Fibroblast of the conjunctiva (primary cell): ENCODE measurements around the gene PPIL4.
A peak's percentile ranks its signal among the peaks of the same experiment; 100 is the strongest.

Source experiments
- DNase-seq: peaks from one replicate; pipeline ENCODE4 v3.0.0-alpha.2; 2010; ENCODE audit warnings: low read depth

The PPIL4 gene, protein sequence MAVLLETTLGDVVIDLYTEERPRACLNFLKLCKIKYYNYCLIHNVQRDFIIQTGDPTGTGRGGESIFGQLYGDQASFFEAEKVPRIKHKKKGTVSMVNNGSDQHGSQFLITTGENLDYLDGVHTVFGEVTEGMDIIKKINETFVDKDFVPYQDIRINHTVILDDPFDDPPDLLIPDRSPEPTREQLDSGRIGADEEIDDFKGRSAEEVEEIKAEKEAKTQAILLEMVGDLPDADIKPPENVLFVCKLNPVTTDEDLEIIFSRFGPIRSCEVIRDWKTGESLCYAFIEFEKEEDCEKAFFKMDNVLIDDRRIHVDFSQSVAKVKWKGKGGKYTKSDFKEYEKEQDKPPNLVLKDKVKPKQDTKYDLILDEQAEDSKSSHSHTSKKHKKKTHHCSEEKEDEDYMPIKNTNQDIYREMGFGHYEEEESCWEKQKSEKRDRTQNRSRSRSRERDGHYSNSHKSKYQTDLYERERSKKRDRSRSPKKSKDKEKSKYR

GRCh38 chr6:149545754-149546471 is at the start of gene PPIL4:
TSS of gene PPIL4 (minus strand) at chr6:149546043. CDS start at chr6:149546005, 38 bp downstream.
- peak; percentile 92 for DNase-seq

GRCh38 chr6:149593408-149593807 is 47.6 kb upstream of the PPIL4 start:
- no peak for DNase-seq

- no peak for DNase-seq
Measured at GRCh38 chr6:149592983-149593382, 47.1 kb upstream of the PPIL4 start.

DNA sequence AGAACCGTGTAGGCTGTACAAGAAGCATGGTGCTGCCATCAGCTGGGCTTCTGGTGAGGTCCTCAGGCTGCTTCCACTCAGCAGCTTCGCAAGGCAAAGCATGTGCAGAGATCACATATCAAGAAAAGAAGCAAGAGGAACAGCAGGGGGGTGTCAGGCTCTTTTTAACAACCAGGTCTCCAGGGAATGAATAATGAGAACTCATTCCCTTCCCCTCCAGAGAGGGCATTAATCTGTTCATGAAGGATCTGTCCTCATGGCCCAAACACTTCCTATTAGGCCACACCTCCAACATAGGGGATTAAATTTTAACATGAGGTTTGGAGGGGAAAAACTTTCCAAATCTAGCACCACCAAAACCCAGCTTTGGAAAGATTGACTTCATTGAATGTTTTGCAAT is 40.3 kb upstream of the PPIL4 start:
- DNase-seq = no peak

- no peak for DNase-seq
Measured at GRCh38 chr6:149581349-149581748, 35.5 kb upstream of the PPIL4 start.

- no peak for DNase-seq
Measured at GRCh38 chr6:149580880-149581279, 35.0 kb upstream of the PPIL4 start.

DNA sequence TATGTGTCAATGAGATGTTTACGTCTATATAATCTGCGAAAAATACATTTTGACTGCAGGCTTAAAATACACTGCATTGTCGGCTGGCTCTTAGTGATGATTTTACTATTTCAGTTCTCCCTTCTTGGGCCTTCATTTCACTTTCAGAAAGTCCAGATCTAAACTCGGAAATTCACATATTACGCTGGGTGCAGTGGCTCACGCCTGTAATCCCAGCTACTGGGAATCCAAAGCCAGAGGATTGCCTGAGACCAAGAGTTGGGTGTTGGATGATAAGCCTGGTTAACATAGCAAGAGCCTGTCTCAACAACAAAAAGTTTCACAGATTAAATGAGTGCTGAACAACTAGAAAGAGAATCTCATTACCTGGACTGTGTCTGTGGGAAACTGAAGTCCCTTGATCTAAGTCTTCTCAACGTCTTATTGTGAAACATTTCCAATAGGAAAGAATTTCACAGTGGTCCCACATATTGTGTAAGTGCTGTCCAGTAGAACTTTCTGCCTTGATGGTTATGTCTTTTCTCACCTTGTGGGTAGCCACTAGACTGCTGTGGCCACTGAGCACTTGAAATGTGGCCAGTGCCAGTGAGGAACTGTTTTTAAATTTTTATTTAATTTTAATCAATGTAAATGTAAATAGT is 22.2 kb upstream of the PPIL4 start:
- no peak for DNase-seq

GRCh38 chr6:149567194-149567586 is 21.3 kb upstream of the PPIL4 start:
- DNase-seq = no peak

DNA sequence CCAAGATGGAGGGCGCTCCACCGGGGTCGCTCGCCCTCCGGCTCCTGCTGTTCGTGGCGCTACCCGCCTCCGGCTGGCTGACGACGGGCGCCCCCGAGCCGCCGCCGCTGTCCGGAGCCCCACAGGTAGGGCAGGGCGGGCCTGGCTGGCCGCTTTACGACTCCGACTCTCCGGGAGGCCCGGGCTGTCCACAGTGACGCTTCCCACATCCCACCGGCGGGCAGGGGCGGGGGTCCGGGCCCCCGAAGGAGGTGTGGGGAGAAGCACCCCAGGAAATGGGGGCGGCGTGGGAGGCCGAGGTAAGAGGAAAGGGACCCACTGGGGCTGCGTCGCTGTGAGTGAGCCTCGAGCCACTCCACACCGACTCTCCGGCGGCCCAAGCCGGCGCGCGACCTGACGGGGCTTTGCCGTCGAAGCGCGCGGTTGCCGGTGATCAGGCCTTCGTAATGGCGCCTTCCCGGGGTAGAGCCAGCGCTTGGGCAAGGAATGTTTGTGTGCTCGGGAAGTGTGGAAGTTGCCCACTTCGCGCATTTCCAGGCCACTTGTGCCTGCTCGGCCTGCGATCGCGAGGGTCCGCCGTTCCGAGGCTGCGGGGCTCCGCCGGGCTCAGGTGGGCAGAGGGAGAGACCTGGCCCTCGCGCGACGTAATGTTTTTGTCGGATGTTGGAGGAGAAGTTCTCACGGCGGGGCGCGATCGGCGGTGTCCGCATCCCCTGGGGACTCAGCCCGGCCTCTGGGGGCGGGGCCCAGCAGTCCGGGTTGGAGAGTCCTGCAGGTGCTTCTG is 20.8 kb upstream of the PPIL4 start:
- no peak for DNase-seq

DNA sequence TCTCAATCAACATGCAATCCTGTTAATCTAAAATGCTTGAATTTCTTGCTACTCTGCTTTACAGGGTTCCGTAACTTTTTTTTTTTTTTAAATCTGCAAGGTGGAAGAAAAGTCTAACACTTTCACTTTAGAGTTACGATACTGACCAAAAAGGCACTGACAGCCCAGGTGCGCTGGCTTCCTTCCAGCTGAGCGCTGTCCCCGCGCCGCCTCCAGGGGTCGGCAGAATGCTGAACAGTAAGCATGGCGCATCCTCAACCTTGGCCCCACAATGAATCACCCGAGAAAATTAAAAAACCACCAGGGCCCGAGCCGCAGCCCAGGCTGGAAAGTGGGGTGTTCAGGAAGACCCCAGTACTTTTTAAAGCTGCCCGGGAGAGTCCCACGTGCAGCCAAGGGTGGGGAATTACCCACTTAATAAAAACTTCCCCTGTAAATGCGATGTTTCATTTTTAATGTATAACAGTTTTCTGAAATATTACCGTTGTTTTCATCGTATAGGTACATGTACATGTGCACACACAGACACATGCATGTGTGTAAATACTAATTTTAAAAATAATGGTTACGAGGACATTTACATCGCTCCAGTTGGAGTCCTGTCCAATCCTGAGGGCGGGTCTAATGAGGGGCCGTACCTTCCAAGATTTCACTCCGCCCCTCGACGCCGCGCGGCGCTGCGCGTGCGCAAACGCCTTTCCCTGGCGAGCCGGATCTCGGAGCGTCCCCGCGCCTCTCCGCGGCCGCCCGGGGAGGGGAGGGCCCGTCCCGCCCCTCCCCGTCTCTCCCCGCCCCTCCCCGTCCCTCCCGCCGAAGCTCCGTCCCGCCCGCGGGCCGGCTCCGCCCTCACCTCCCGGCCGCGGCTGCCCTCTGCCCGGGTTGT is 19.9 kb upstream of the PPIL4 start, which contains the start of gene GINM1:
Gene GINM1, plus strand, starts transcription at position 849 of the 883 bp plus-strand sequence. CDS start 40 bp downstream, outside the sequence.
- peak; percentile 90 for DNase-seq

- no peak for DNase-seq
Measured at GRCh38 chr6:149563928-149564325, 18.1 kb upstream of the PPIL4 start.

DNA sequence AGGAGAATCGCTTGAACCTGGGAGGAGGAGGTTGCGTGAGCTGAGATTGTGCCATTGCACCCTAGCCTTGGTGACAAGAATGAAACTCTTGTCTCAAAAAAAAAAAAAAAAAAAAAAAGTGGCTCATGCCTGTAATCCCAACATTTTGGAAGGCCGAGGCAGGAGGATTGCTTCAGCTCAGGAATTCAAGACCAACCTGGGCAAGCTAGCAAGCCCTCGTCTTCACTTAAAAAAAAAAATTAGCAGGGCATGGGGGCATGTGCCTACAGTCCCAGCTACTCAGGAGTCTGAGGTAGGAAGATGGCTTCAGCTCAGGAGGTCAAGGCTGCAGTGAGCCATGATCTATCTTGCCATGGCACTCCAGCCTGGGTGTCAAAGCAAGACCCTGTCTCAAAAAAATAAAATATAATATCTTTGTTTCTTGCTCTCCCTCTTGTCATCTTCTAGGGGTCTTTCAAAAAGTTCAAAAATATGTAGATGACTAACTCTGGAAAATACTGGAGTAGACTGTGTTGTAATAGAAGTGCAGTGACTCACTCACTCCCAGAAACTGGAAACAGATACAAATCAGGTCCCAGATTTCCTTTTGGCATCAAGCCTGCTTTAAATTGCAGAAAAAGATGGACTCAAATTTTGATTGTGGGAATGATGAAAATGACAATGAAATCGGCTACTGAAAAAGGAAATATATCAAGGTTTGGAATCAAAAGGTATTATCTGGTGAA is 17.5 kb upstream of the PPIL4 start:
- DNase-seq = peak; percentile 47

- DNase-seq = no peak
Measured at GRCh38 chr6:149560736-149561135, 14.9 kb upstream of the PPIL4 start.

DNA sequence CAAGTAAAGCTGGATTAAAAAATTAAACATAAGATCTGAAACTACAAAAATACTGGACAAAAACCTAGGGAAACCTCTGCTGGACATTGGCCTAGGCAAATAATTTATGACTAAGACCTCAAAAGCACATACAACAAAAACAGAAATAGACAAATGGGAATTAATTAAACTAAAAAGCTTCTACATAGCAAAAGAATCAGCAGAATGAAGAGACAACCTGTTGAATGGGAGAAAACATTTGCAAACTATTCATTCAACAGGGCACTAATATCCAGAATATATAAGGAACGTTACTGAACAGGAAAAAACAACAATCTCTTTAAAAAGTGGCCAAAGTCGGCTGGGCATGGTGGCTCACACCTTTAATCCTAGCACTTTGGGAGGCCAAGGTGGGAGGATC is 13.5 kb upstream of the PPIL4 start:
- DNase-seq = no peak

DNA sequence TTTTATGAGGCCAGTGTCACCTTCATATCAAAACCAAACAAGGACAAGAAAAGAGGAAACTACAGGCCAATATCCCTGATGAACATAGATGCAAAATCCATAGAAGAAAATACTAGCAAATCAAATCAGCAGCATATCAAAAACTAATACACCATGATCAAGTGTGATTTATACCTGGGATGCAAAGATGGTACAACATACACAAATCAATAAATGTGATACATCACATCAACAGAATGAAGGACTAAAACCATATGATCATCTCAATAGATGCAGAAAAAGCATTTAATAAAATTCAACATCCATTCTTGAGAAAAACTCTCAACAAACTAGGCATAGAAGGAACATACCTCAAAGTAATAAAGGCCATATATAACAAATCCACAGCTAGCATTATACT is 12.2 kb upstream of the PPIL4 start:
- no peak for DNase-seq

DNA sequence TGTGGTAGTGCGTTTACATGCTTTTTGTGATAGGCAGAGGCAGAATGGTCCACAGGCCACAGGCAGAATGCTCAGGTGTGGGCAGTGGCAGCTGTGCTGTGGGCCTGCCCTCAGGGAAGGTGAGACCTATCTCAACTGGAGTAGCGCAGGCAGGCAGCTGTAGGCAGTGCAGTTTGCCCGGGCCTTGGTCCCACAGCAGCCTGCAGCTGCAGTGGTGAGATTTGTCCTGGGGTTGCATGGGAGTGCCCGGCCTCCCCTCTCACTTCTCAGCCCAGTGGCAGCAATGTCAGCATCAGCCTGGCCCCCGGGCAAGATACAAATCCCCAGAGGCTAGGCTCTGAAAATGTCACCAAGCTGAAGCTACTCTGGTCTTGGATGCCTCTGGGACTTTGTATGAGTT is 6.1 kb upstream of the PPIL4 start:
- no peak for DNase-seq

GRCh38 chr6:149545258-149545753 is 537 bp downstream of the PPIL4 start:
- DNase-seq = peak; percentile 68

DNA sequence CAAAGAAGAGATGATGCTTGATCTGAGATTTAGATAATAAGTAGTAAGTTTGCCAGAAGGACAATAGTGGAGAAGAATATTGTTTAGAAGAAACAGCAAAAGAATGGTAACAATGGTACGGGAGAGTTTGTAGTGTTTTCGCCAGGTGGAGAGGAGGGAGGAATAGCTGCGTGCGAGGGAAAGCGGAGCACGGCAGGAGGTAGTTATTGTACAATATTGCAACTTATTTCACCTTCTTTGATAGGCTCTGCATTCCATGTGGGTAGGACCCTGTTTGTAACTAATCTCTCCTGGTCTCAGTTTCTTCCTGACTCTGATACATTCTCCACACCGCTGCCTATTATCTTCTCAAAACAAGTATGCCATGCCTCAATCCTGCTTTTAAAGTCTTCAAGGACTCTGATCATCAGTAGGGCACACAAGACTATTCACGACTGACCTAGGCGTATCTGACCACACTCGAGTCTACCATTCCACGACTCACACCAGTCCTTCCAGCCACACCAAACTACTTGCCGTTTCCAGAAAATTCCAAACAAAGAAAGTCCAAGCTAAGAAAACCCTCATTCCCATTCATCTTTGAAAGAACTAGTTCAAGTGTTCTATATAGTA is 1.1 kb downstream of the PPIL4 start:
- DNase-seq = no peak

DNA sequence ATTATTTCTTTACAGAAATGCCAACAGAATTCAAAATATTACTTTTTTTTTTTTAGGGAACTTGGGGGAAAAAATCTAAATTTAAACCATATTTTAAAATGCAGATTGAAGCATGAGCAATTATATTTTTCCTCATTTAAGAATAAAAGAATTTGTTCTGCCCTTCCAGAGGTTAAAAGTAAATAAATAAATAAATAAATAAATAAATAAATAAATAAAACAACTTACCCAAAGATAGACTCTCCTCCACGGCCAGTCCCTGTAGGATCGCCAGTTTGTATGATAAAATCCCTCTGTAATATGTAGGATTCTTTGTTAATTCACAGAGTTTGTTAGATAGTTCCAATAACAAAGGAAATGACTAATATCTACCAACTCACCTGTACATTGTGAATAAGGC is 4.7 kb downstream of the PPIL4 start:
- no peak for DNase-seq

GRCh38 chr6:149534742-149535141 is 11.1 kb downstream of the PPIL4 start:
- DNase-seq = no peak
